IPS DF 6.9 (cell line): ENCODE results near the gene SPATA2.
"Not testable (repeated sequence)": the region's sequence is repeated elsewhere in the genome, so short reads cannot be mapped to it uniquely, and the experiment has no call there.

Experiments used
- DNase-seq: peaks from one replicate; pipeline ENCODE4 v3.0.0-alpha.2; 2013; ENCODE audit warnings: low read depth, low spot score
- H3K27ac ChIP-seq: one replicate; pipeline ENCODE4 v1.5.1; 2013; ENCODE audit warnings: low read length, control low read depth
- H3K27me3 ChIP-seq: 2 replicates; pipeline ENCODE4 v1.6.1; 2013; ENCODE audit warnings: mild to moderate bottlenecking, low read length; ENCODE audit not compliant: control insufficient read depth, insufficient read depth
- H3K36me3 ChIP-seq: 2 replicates; pipeline ENCODE4 v1.6.1; 2013; ENCODE audit warnings: low read length; ENCODE audit not compliant: control insufficient read depth, insufficient read depth
- H3K4me1 ChIP-seq: 2 replicates; pipeline ENCODE4 v1.6.1; 2013; ENCODE audit warnings: low read length; ENCODE audit not compliant: control insufficient read depth, insufficient read depth
- H3K4me3 ChIP-seq: 2 replicates; pipeline ENCODE4 v1.5.1; 2013; ENCODE audit warnings: mild to moderate bottlenecking, low read length
- H3K9me3 ChIP-seq: 2 replicates; pipeline ENCODE4 v1.6.1; 2013; ENCODE audit warnings: low read length, inconsistent platforms; ENCODE audit not compliant: control insufficient read depth, insufficient read depth
- WGBS: extraction: QIAGEN DNeasy Blood & Tissue Kit; methylation state at CpG from one replicate; pipeline ENCODE4 v1.1.7; 2013; ENCODE audit warnings: mixed read lengths, missing lambda C conversion rate; ENCODE audit not compliant: insufficient read length, insufficient coverage; 5-methylcytosine and 5-hydroxymethylcytosine counted together

SPATA2 gene

DNA sequence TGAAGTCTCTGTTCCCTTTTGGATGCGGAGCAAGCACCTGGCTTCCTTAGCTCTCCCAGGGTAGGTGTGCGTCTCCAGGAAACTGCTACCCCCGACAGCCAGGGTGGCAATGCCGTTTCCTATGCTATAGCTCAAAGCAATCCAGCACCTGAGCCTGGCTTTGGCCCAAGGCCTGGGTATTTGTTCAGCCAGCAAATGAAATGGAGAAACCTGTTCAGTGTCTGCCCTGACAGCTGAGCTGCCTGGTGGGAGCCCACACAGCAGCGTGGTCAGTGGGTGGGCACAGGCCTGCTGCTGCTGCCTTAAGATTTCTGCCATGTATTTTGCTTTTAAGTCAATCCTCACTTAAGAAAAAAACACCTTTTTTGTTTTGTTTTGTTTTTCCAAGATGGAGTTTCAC, 13.7 kb downstream of the SPATA2 start:
- no CpG with 5 or more reads among the region's 5 CpGs for WGBS
- no peak for DNase-seq

DNA sequence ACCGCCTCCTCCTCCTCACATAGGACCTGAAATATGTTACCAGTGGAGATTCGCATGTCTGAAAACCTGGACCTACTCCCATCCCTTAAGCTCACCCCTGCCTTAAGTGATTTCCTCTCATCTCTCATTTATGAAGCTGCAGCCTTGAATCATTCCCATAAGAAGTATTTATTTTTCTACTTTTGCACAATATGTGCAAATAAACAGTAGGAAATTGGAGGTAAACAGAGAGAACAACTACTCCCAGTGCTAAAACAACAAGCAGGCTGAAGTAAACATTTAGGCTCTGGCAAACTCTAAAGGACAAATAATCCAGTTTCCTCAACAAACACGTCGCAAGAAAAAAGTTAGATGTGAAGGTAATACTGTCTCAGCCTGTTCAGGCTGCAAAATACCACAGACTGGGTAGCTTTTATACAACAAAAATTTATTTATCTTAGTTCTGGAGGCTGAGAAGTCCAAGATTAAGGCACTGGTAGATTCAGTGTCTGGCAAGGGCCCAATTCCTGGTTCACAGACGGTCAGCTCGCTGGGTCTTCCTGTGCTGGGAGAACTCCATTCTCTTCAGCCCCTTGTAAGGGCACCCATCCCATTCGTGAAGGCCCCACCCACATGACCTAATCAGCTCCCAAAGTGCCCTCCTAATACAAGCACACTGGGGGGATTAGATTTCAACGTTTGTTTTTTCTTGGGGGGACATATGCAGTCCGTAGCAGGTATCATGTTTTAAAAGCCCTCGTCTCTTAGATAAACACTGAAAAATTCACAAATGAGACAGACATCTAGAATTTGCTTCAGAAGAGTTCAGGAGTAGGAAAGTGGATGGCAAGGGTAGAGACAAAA, 15.6 kb downstream of the SPATA2 start:
- Histone ChIP-seq H3K4me1 (no peaks in the 10 kb centered on the region), H3K27ac (no peak overlapping the region), H3K36me3 (no peaks in the 10 kb centered on the region; the same call in 1 of the 2 replicates), H3K4me3 (no peak overlapping the region), H3K27me3 (no peaks in the 10 kb centered on the region), H3K9me3 (no peaks in the 10 kb centered on the region)
- DNase-seq: no peak
- no CpG with 5 or more reads among the region's 10 CpGs for WGBS

More for the DNA sequence above, 13.7 kb downstream of the SPATA2 start:
- Histone ChIP-seq H3K27me3 (no peaks in the 10 kb centered on the region), H3K27ac (no peak overlapping the region), H3K36me3 (peaks cover 16% of the 10 kb centered on the region), H3K4me3 (no peak overlapping the region), H3K9me3 (no peaks in the 10 kb centered on the region), H3K4me1 (no peaks in the 10 kb centered on the region)

DNA sequence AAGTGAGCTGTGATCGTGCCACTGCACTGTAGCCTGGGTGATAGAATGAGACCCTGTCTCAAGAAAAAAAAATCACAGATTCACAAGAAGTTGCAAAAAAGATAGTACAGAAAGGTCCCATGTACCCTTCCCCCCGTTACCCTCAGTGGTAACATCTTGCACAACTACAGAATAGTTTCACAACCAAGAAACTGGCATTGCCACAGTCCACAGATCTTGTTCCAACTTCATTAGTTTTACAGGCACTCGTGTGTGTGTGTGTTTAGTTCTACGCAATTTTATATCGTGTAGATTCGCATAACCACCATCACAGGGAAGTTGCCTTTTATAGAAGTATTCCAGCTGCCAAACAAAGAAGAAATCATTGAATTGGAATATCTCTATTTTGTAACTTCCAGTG, 19.1 kb downstream of the SPATA2 start:
- H3K36me3 ChIP-seq: no peaks in the 10 kb centered on the region
- DNase-seq: no peak
- H3K4me3 ChIP-seq: no peak overlapping the region
- H3K4me1 ChIP-seq: no peaks in the 10 kb centered on the region
- no CpG with 5 or more reads among the region's 6 CpGs for WGBS
- H3K27me3 ChIP-seq: no peaks in the 10 kb centered on the region
- H3K27ac ChIP-seq: no peak overlapping the region
- no peaks in the 10 kb centered on the region for H3K9me3 ChIP-seq

DNA sequence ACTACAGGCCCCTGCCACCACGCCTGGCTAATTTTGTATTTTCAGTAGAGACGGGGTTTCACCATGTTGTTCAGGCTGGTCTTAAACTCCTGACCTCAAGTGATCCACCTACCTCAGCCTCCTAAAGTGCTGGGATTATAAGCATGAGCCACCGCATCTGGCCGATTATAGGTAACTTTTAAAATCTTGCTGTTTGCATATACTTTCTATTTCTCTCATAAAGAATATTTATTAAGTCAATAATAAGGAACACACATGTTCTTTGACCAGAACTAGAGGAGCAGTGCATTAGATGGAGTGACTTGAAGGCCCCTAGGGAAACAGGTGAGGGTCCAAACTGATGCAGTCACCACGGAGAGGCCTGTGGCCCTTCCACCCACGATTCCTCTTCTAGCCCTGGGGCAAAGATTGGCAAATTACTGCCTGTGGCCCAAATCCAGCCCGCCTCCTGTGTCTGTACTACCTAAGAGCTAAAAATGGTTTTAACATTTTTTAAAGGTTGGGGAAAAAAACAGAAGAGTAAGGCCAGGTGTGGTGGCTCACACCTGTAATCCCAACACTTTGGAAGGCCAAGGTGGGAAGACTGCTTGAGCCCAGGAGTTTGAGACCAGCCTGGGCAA, 19.7 kb downstream of the SPATA2 start:
- H3K9me3 ChIP-seq, H3K27ac ChIP-seq, H3K4me3 ChIP-seq, H3K27me3 ChIP-seq, DNase-seq, H3K36me3 ChIP-seq, H3K4me1 ChIP-seq: not testable (repeated sequence)
- WGBS: no CpG with 5 or more reads among the region's 7 CpGs

DNA sequence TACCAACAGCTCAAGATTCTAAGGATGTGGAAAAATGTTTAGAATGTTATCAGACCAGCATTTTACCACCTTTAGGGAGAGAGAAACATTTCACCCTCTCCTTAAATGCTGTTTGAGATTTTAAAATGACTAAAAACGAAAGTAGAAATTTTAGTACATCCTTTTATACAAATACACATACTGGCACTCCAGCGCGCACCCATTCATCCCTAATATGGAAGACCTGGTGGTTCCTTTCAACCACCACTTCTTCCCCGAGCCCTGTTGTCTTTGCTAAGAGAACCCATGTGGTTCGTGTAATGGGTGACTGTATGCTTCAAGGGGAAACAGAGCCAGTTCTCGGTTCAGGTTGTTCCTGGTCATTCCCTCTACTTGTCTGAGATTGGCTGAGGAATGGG, 21.3 kb downstream of the SPATA2 start:
- H3K4me3 ChIP-seq: no peak overlapping the region
- no peaks in the 10 kb centered on the region for H3K36me3 ChIP-seq
- no peak for DNase-seq
- no peaks in the 10 kb centered on the region for H3K4me1 ChIP-seq
- H3K9me3 ChIP-seq: no peaks in the 10 kb centered on the region
- H3K27me3 ChIP-seq: no peaks in the 10 kb centered on the region
- H3K27ac ChIP-seq: no peak overlapping the region
- no CpG with 5 or more reads among the region's 6 CpGs for WGBS

DNA sequence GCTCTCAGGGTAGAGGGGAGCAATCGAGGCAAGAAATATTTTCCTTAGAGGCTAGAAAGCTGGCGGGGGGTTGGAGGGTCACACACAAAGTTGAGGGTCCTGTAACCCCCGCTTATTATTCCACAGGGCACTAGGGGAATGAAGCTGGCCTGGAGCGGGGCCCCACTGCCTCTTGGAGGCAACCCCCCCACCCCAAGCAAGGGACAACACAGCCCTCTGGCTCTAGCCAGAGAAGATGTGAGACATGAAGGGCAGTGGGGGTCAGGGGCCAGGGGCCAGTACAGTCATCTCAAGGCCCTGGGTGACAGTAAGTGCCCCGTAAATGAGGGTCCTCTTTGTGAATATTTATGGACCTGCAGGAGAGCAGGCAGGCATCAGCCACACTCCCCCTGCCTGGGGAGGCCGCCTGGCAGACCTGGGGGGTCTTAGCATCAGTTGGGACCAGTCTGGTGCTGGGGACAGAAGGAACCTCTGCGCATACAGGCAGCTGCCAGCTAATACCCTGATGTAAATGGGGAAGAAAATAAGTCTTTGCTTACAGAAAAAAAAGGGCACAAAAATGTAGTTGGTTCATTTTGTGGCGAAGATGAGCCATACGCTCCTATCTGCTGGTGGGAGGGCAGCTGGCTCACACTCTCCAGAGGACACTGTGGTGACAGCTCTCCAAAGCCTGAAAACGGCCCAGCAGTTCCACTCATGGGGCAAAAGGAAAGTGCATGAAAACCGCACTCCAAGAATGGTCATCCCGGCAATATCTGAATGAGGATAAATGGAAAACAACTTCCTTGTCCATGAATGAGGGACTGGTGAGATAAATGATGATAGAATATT, 21.9 kb downstream of the SPATA2 start:
- no peak overlapping the region for H3K4me3 ChIP-seq
- DNase-seq: no peak
- no CpG with 5 or more reads among the region's 12 CpGs for WGBS
- H3K27ac ChIP-seq: no peak overlapping the region
- H3K4me1 ChIP-seq: peaks cover 3% of the 10 kb centered on the region; the same call in 1 of the 2 replicates
- H3K36me3 ChIP-seq: no peaks in the 10 kb centered on the region
- H3K9me3 ChIP-seq: no peaks in the 10 kb centered on the region
- no peaks in the 10 kb centered on the region for H3K27me3 ChIP-seq

DNA sequence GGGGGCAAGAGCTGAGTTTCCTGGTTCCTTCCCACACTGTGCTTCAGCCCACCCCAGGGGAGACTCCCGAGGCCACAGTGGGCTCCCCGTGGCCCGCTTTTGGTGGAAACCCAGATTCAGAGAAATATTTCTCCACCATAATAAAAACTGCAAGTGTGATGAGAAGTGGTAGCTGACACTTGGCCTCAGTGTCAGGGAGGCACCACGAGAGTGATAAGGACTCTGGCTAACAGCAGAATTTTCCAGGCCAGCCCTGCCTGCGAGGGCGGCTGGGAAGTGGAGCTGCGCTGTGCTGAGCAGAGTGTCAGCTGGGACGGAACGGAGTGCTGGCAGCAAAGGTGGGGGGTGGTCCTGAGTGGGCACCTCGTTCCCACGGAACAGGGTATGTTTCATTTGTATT, 22.5 kb downstream of the SPATA2 start:
- no peaks in the 10 kb centered on the region for H3K27me3 ChIP-seq
- H3K9me3 ChIP-seq: no peaks in the 10 kb centered on the region
- WGBS: no CpG with 5 or more reads among the region's 11 CpGs
- no peak for DNase-seq
- H3K4me3 ChIP-seq: no peak overlapping the region
- no peaks in the 10 kb centered on the region for H3K36me3 ChIP-seq
- peaks cover 3% of the 10 kb centered on the region; the same call in 1 of the 2 replicates for H3K4me1 ChIP-seq
- H3K27ac ChIP-seq: no peak overlapping the region

DNA sequence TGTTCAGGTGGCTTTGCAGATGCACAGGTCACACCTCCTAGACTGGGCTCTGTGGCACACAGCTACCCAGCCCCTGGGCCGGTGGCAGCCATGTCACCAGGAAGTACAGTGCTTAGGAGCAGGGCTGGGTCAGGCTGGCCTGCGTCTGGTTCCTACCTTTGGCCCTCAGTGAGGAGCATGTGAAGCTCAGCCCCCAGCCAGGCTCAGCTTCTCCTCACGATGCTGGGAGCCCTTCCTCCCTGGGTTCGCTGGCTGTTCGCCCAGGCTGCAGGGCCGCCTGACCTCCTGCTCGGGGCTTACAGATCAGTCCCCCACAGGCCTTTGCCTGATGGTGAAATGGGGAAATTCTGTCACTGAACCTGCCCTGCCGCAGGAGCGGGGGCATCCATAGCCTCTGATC, 23.1 kb downstream of the SPATA2 start:
- no CpG with 5 or more reads among the region's 9 CpGs for WGBS
- H3K27ac ChIP-seq: no peak overlapping the region
- no peaks in the 10 kb centered on the region for H3K9me3 ChIP-seq
- no peak for DNase-seq
- no peak overlapping the region for H3K4me3 ChIP-seq
- no peaks in the 10 kb centered on the region for H3K36me3 ChIP-seq
- no peaks in the 10 kb centered on the region for H3K27me3 ChIP-seq
- peaks cover 3% of the 10 kb centered on the region; the same call in 1 of the 2 replicates for H3K4me1 ChIP-seq

DNA sequence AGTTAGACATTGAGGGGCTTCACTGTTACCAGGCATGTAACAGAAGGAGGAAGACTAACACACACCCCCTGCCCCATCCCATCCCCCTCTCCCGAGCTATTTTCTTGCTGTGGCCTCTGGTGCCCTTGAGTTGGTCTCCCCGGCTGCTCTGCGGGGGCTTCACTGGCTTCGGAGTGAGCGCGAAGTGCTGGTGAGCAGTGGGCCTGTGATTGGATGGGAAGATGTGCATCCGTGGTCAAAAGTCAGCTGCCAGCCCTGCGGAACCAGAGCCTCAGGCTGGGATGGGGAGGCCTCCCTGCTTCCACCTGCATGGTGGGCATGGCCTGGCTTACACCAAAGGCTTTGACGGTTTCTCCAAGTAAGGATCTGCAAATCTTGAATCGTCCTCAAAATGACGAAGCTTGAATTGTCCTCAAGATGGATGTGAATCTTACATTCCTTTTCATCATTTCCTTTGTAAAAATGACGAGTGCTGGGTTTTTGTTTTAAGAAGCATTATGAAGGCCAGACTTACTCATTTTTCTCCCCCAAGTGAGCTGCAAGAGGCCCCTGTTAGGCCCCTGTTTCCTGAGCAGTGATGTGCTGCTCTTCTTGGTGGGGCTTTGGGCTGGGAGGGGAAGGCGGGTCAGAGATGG, 23.7 kb downstream of the SPATA2 start:
- no peaks in the 10 kb centered on the region for H3K36me3 ChIP-seq
- H3K9me3 ChIP-seq: no peaks in the 10 kb centered on the region
- WGBS: no CpG with 5 or more reads among the region's 13 CpGs
- no peaks in the 10 kb centered on the region for H3K27me3 ChIP-seq
- no peak for DNase-seq
- peaks cover 3% of the 10 kb centered on the region; the same call in 1 of the 2 replicates for H3K4me1 ChIP-seq
- no peak overlapping the region for H3K27ac ChIP-seq
- H3K4me3 ChIP-seq: no peak overlapping the region
